ENCODE measurements around the gene GOLGA8N. TPM values are rescaled to one million over a fixed set of nuclear protein-coding genes. Genes with fewer than 3 reads are reported as not detected.
A peak's percentile ranks its signal among the peaks of the same experiment; 100 is the strongest.
"Not testable (repeated sequence)": the region's sequence is repeated elsewhere in the genome, so short reads cannot be mapped to it uniquely, and the experiment has no call there.

GOLGA8N gene
- 0.23 and 0.51 TPM in 2 replicates for total RNA-seq (2014; rRNA removed; shearing (Covaris generic))

DNA sequence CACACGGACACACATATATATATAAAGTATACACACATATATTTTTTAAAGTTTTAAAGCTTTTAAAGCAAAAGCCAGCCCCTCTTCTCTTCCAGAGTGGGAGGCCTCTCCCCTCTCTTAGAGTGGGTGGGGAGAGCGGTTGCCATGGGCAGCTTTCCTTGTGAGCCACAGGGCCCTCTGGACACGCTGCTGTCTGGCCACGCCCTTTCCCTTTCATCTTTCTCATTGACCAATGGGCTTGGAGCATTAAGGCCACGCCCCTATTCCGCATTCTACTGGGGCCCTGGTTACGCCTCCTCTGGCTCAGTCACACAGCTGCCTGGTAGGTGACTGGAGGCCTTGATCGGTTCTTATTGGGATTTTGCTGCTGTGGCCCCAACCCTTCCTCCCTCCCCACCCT lies at the start of gene GOLGA8N:
Gene GOLGA8N, plus strand, starts transcription at position 306 of the 400 bp plus-strand sequence.
- not testable (repeated sequence) for DNase-seq (ENCODE audit: low read depth)

- DNase-seq (ENCODE audit: low read depth): not testable (repeated sequence)
Measured at GRCh38 chr15:32543456-32543855, 49.8 kb upstream of the GOLGA8N start.

GRCh38 chr15:32545129-32545528 lies 48.1 kb upstream of the GOLGA8N start:
- DNase-seq (ENCODE audit: low read depth): not testable (repeated sequence)

- DNase-seq (ENCODE audit: low read depth): not testable (repeated sequence)
Measured at GRCh38 chr15:32554587-32554986, 38.7 kb upstream of the GOLGA8N start.

- DNase-seq (ENCODE audit: low read depth): not testable (repeated sequence)
Measured at GRCh38 chr15:32562198-32562597, 31.1 kb upstream of the GOLGA8N start.

- not testable (repeated sequence) for DNase-seq (ENCODE audit: low read depth)
Measured at GRCh38 chr15:32568988-32569387, 24.3 kb upstream of the GOLGA8N start.

GRCh38 chr15:32578482-32578881 lies 14.8 kb upstream of the GOLGA8N start:
- not testable (repeated sequence) for DNase-seq (ENCODE audit: low read depth)

- not testable (repeated sequence) for DNase-seq (ENCODE audit: low read depth)
Measured at GRCh38 chr15:32585844-32586243, 7.4 kb upstream of the GOLGA8N start.

DNA sequence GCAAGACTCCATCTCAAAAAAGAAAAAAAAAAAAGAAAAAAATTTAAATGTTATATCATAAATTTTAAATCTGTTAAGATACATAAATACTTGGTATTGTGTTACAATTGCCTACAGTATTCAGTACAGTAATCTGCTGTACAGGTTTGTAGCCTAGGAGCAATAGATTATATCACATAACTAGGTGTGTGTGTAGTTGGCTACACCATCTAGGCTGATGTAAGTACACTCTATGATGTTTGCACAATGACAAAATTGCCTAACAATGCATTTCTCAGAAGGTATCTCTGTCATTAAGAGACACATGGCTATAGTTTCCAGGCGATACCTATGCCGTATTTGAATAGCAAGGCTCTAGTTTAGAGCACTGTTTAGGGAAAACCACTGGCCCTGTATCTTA lies 16.3 kb downstream of the GOLGA8N start:
- DNase-seq (ENCODE audit: low read depth): not testable (repeated sequence)

GRCh38 chr15:32610719-32611118 lies 17.5 kb downstream of the GOLGA8N start:
- DNase-seq (ENCODE audit: low read depth): peak; percentile 20

DNA sequence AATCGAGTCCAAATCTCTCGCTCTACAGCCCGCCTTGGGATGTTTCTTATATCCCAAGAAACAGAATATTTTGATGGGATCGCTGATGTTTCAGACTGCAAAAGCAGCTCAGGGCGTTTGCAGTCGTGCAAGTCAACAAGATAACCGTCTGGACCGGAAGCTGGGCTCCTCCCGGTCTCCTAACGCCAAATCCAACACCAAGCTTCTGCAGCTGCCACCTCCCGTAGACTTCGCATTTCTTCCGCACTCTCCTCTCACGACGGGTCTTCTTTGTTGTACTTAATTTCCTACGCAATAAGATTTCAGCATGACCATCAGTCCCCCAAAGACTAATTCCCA lies 21.4 kb downstream of the GOLGA8N start:
- not testable (repeated sequence) for DNase-seq (ENCODE audit: low read depth)

DNA sequence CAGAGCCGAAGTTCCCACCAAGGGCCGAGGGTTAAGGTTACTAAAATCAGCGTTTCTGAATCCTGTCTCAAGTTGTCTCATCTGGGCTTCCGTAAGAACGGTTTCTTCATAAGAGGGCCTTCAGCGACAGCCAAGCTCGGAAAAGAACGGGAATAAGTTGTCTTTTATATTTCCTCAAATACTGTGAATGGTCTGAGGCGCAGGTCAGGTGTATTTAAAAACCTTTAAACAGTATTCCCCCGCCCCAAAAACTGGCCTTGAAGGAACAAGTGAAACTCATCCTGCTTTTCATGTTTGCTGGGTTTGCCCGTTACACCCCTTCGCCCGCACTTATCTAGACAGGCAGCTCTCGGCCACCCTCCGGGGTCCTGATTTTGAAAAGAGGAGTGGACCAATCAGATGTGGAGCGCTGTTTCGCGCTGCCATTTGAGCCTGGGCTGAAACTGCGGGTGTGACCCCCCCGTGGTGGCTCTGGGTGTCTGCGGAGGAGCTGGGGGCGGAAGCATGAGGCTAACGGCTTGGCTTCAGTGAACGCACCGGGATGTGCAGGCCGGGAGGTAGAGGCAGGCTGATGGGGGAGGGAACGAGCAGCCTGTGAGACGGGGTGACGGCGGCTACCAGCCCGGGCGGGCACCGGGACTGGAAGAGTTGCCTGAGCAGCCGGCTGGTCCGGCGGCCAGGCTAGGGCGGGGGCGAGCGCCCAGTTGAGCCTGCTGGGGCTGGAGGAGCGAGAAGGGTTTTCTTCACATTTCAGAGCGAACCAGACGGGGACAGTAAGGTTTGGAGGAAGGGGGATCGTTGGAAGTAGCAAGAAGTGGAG lies 22.0 kb downstream of the GOLGA8N start, which contains the start of gene ARHGAP11A:
Gene ARHGAP11A, plus strand, starts transcription at position 454 of the 820 bp plus-strand sequence. CDS start 708 bp downstream, outside the sequence.
- peak; percentile 86 for DNase-seq (ENCODE audit: low read depth)

DNA sequence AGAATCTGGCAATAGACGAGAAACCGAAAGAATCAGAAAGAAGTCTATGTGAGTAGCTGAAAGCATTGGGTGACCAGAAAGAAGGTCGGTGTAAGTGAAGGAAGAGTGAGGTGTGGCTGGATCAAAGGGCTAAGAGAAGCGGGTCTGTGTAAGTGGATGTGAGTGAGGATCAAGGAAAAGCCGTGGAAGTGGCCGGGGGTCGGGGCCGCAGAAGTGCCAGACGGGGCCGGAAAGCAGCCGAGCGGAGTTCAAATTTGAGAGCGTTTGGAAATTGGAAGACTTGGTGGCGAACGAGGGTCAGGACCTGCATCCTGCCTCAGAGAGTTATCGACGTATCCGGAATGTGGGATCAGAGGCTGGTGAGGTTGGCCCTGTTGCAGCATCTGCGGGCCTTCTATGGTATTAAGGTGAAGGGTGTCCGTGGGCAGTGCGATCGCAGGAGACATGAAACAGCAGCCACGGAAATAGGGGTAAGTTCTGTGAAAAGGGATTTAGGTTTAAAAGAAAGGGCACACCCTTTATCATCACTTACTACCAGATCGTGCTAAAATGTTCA lies 22.7 kb downstream of the GOLGA8N start:
- DNase-seq (ENCODE audit: low read depth): peak; percentile 10

DNA sequence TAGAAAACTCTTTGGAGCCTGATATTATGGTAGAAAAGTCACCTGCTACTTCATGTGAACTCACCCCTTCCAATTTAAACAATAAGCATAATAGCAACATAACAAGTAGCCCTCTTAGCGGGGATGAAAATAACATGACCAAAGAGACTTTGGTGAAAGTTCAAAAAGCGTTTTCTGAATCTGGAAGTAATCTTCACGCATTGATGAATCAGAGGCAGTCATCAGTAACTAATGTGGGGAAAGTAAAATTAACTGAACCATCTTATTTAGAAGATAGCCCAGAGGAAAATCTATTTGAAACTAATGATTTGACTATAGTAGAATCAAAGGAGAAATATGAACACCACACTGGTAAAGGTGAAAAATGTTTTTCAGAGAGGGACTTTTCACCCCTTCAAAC lies 43.2 kb downstream of the GOLGA8N start:
- DNase-seq (ENCODE audit: low read depth): no peak

DNA sequence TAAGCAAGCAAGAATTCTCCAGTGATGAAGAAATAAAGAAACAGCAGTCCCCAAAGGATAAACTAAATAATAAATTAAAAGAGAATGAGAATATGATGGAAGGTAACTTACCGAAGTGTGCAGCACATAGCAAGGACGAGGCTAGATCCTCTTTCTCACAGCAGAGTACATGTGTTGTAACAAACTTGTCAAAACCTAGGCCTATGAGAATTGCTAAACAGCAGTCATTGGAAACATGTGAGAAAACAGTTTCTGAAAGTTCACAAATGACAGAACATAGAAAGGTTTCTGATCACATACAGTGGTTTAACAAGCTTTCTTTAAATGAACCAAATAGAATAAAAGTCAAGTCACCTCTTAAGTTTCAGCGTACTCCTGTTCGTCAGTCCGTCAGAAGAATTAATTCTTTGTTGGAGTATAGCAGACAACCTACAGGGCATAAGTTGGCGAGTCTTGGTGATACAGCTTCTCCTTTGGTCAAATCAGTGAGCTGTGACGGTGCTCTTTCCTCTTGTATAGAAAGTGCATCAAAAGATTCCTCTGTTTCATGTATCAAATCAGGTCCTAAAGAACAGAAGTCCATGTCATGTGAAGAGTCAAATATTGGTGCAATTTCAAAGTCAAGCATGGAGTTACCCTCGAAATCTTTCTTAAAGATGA lies 43.8 kb downstream of the GOLGA8N start:
- DNase-seq (ENCODE audit: low read depth): no peak

- no peak for DNase-seq (ENCODE audit: low read depth)
Measured at GRCh38 chr15:32637704-32638103, 44.4 kb downstream of the GOLGA8N start.

DNA sequence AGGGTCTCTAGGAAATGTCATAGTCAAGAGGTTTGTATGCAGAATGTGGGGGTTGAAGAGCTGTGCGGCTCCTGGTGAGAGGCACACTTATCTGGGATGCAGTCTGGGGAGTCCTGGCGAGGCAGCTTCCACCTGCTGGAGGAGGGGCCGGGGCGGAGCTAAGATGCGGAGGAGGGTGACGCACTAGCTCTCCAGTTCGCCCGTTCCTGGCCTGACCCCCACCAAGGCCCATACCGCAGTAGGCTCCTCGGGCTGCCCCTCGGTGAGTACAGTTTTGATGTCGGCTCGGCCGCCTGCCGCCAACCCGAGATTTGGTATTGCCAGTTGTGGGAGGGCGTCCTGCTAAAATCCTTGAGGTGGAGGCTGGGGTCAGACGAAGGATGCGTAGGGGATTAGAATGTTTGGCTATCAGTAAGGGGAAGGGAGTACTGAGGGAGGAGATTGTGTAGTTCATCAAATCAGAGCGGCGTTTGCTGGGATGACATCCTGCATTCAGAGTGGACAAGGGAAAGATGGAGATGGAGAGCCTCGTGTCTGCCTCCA lies 48.3 kb downstream of the GOLGA8N start, which contains the start of gene SCG5:
Gene SCG5, plus strand, starts transcription at position 194 of the 543 bp plus-strand sequence. CDS start 1,883 bp downstream, outside the sequence.
- peak; percentile 40 for DNase-seq (ENCODE audit: low read depth)

DNA sequence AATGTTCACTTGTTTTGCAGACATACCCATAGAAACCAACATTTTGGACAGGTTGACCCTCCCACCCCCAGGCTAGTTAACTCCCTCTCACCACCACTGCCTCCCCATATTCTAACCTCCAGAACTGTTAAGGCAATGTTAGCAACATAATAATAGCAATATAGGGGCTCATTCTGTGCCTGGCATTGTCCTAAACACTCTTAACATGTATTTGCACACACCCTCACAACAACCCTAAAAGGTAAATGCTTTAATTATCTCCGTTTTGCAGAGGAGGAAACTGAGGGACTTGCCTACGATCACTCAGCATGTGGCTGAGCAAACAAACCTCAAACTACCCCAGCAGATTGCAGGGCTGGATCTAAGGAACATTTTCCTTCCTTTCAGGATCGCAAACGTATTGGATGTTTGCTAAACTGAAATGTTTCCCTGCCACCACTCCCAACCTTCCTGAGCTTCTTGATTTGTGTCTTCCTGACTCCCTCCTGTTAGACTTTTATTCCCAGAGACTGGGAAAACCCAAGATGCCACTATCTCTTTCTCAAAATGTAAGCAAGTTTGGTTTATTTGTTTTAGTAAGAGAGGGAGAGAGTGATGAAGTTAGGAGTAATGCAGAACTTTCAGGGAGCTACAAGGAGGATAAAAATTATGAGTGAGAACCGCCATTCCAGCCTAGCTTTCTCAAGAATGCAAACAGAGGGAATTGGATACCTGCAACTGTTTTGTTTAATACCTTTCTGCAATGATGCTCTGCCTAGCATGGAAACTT lies 49.6 kb downstream of the GOLGA8N start:
- DNase-seq (ENCODE audit: low read depth): no peak

GRCh38 chr15:32643907-32644445 lies 50.7 kb downstream of the GOLGA8N start:
- DNase-seq (ENCODE audit: low read depth): no peak

DNA sequence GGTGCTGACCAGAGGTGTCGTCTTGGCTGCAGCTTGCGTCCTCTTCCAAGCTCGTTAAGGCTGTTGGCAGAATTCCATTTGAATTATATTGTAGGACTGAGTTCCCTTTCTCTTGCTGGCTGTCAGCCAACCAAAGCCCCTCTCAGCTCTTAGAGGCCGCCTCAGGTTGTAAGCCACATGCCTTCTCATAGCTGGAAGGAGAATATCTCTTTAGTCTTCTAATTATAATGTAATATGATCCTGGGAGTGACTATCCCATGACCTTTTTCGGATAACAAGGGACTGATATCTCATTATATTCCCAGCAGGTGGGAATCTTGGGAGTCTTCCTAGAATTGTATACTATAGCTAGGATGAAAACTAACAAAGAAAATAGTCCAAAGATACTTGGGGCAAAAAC lies 53.0 kb downstream of the GOLGA8N start:
- DNase-seq (ENCODE audit: low read depth): no peak

DNA sequence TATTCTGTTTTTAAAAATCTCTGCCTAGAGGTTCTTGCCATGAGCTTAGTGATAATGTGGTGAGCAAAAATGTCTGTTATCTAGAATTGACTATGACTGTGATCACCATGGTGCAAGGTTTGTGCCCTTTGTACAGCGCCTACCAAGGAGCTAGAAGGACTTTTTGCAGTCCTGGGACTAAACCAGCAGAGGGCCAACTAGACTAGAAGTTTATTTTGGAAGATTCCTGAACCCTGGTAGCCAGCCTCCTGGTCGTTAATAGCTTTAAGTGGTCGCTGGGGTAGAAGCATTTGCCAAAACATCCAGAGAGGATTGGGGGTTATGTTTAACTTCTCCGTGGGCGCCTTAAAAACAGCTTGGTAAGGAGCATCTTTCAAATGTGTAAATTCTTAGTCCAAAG lies 56.1 kb downstream of the GOLGA8N start:
- no peak for DNase-seq (ENCODE audit: low read depth)
